ENCODE results near the gene NFKBIB.

Gene NFKBIB

GRCh38 chr19:38904581-38905539 is 5.1 kb downstream of the NFKBIB start:
- no peak for DNase-seq (ENCODE audit: low read depth, low spot score)

- DNase-seq (ENCODE audit: low read depth, low spot score), result no peak
Measured at GRCh38 chr19:38905620-38906019, 5.9 kb downstream of the NFKBIB start.

GRCh38 chr19:38907227-38907626 is 7.5 kb downstream of the NFKBIB start:
- DNase-seq (ENCODE audit: low read depth, low spot score), result no peak

- DNase-seq (ENCODE audit: low read depth, low spot score), result no peak
Measured at GRCh38 chr19:38907670-38908069, 7.9 kb downstream of the NFKBIB start.

GRCh38 chr19:38908911-38909310 is 9.1 kb downstream of the NFKBIB start:
- DNase-seq (ENCODE audit: low read depth, low spot score), result no peak

GRCh38 chr19:38910488-38910887 is 10.7 kb downstream of the NFKBIB start:
- no peak for DNase-seq (ENCODE audit: low read depth, low spot score)

- DNase-seq (ENCODE audit: low read depth, low spot score), result no peak
Measured at GRCh38 chr19:38911388-38912001, 11.7 kb downstream of the NFKBIB start.

- no peak for DNase-seq (ENCODE audit: low read depth, low spot score)
Measured at GRCh38 chr19:38912600-38913514, 13.1 kb downstream of the NFKBIB start.

GRCh38 chr19:38913958-38914357 is 14.2 kb downstream of the NFKBIB start:
- DNase-seq (ENCODE audit: low read depth, low spot score), result no peak

GRCh38 chr19:38915329-38916321 is 15.9 kb downstream of the NFKBIB start:
- no peak for DNase-seq (ENCODE audit: low read depth, low spot score)

- no peak for DNase-seq (ENCODE audit: low read depth, low spot score)
Measured at GRCh38 chr19:38917516-38917915, 17.7 kb downstream of the NFKBIB start.

- no peak for DNase-seq (ENCODE audit: low read depth, low spot score)
Measured at GRCh38 chr19:38917921-38918491, 18.2 kb downstream of the NFKBIB start.

- no peak for DNase-seq (ENCODE audit: low read depth, low spot score)
Measured at GRCh38 chr19:38918526-38918925, 18.8 kb downstream of the NFKBIB start.

- DNase-seq (ENCODE audit: low read depth, low spot score), result no peak
Measured at GRCh38 chr19:38919837-38920601, 20.2 kb downstream of the NFKBIB start.

- no peak for DNase-seq (ENCODE audit: low read depth, low spot score)
Measured at GRCh38 chr19:38920602-38921419, 21.0 kb downstream of the NFKBIB start.

GRCh38 chr19:38921420-38922274 is 21.9 kb downstream of the NFKBIB start:
- no peak for DNase-seq (ENCODE audit: low read depth, low spot score)

- no peak for DNase-seq (ENCODE audit: low read depth, low spot score)
Measured at GRCh38 chr19:38922482-38922881, 22.7 kb downstream of the NFKBIB start.

GRCh38 chr19:38924388-38924787 is 24.6 kb downstream of the NFKBIB start:
- DNase-seq (ENCODE audit: low read depth, low spot score), result no peak
